Right lobe of liver (tissue), 4 donors: ENCODE measurements around the gene CACNG1.

Source experiments
- POLR2A ChIP-seq: fragments of 450-650 bp; IDR thresholded peaks from one replicate; pipeline ENCODE4 v1.6.1; 2017; ENCODE audit warnings: antibody characterized with exemption, mild to moderate bottlenecking
- TF ChIP-seq, protein P1 (sequence below), 4 donors: fragments of 200-600 bp in 3 of 4; fragments of 450-650 bp in 1 of 4; IDR thresholded peaks; one replicate each; pipeline versions ENCODE4 v1.5.1 to v1.8.0; 2016 to 2022; ENCODE audit warnings: antibody characterized with exemption in 4 of 4, mild to moderate bottlenecking in 2 of 4
- donor health status: DM: no; HTN: no; CAD: no.
- donor health status: DM: no; HTN: no; CAD: no.
- donor health status: DM: no; HTN: yes; CAD: no.

DNA sequence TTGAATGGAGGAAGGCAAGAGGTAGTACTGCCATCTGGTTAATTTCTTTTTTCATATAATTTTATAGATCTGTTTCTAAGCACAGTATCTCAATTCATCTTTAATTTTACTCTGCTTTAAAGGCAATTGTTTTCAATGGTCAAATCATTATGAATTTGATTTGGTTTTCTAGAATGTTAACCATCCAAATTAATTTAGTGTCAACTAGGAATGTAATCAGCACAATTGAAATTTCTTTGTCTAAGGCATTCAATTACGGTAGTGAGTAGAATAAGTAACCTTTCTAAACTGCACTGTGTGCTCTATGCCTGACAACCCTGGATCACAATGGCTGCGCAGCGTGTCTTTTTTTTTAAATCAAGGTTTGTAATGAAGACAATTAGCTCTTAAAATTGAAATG lies 44.3 kb downstream of the CACNG1 start:
- no peak for TF ChIP-seq POLR2A
- TF ChIP-seq, protein P1, sequence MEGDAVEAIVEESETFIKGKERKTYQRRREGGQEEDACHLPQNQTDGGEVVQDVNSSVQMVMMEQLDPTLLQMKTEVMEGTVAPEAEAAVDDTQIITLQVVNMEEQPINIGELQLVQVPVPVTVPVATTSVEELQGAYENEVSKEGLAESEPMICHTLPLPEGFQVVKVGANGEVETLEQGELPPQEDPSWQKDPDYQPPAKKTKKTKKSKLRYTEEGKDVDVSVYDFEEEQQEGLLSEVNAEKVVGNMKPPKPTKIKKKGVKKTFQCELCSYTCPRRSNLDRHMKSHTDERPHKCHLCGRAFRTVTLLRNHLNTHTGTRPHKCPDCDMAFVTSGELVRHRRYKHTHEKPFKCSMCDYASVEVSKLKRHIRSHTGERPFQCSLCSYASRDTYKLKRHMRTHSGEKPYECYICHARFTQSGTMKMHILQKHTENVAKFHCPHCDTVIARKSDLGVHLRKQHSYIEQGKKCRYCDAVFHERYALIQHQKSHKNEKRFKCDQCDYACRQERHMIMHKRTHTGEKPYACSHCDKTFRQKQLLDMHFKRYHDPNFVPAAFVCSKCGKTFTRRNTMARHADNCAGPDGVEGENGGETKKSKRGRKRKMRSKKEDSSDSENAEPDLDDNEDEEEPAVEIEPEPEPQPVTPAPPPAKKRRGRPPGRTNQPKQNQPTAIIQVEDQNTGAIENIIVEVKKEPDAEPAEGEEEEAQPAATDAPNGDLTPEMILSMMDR (IDR thresholded peaks at IDR 0.05) = no peak
